HepG2 (cell line): Measurements from ENCODE around the gene ATP8B4. TPM values are rescaled to one million over a fixed set of nuclear protein-coding genes. Genes with fewer than 3 reads are reported as not detected.

Source experiments
- E2F1 ChIP-seq: sonication (generic); formaldehyde crosslinking; IDR thresholded peaks from 2 replicates; pipeline ENCODE4 v1.5.0; 2020; ENCODE audit warnings: missing genetic modification reagents
- polyA plus RNA-seq, 8 experiments: library from polyadenylated mRNA; depleted of rRNA in 3 of 8; stranded (reverse) in 7 of 8; unstranded in 1 of 8; fragments of >200 nt; fragmentation: Illumina TruSeq in 4 of 8; extraction: Trizol in 4 of 8; gene quantifications; 2 replicates each; pipeline versions ENCODE4 v1.2.1 to v1.2.3, GENCODE V29; 2011 to 2016; ENCODE audit warnings: low read depth in 4 of 8, missing spikeins in 1 of 8, mixed read lengths in 1 of 8; ENCODE audit not compliant: insufficient read depth in 1 of 8
- total RNA-seq, 5 experiments: library from RNA; depleted of rRNA; stranded (reverse); fragments of >200 nt; fragmentation: Illumina TruSeq; extraction: Trizol; gene quantifications; 2 replicates each; pipeline ENCODE4 v1.2.3, GENCODE V29; 2016; ENCODE audit warnings: low read depth in 1 of 5
- TF ChIP-seq, protein P1 (sequence below), 2 experiments: fragments of 450-650 bp in 1 of 2; sonication (generic) in 1 of 2; formaldehyde crosslinking in 1 of 2; IDR thresholded peaks; 2 replicates each; pipeline versions ENCODE4 v1.6.1 to v1.8.0; 2016 to 2022; ENCODE audit warnings: antibody characterized with exemption in 1 of 2, mild to moderate bottlenecking in 1 of 2, missing genetic modification reagents in 1 of 2
- TF ChIP-seq, protein P2 (sequence below): IDR thresholded peaks from 2 replicates; pipeline ENCODE4 v1.6.1; 2016; ENCODE audit warnings: missing compliant biosample characterization, missing genetic modification reagents, borderline replicate concordance

The ATP8B4 gene
- total and polyA plus RNA-seq, 2 of the 13 experiments (the other 11 are each of a cell fraction or from before 2014, with no cell fraction given): 0.24 to 0.69 TPM

DNA sequence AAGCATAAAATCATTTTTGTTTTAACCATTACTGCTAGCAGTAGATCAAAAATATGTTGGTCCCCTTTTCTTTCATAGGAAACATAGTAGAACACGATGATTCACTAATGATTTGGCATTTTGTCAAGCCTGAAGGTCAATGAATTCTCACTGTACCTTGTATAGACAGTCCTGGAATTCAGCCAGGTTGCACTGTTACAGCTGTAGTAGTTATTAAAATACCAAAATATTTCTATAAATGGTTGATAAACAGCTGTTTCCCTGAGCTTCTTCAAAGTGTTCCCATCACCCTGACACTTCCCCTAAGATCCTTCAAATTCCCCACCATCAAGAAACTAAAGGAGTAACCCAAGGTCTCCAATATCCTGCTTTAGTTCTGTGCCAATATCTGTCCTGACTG is 200.9 kb downstream of the ATP8B4 start (continued):
- TF ChIP-seq, protein P1, sequence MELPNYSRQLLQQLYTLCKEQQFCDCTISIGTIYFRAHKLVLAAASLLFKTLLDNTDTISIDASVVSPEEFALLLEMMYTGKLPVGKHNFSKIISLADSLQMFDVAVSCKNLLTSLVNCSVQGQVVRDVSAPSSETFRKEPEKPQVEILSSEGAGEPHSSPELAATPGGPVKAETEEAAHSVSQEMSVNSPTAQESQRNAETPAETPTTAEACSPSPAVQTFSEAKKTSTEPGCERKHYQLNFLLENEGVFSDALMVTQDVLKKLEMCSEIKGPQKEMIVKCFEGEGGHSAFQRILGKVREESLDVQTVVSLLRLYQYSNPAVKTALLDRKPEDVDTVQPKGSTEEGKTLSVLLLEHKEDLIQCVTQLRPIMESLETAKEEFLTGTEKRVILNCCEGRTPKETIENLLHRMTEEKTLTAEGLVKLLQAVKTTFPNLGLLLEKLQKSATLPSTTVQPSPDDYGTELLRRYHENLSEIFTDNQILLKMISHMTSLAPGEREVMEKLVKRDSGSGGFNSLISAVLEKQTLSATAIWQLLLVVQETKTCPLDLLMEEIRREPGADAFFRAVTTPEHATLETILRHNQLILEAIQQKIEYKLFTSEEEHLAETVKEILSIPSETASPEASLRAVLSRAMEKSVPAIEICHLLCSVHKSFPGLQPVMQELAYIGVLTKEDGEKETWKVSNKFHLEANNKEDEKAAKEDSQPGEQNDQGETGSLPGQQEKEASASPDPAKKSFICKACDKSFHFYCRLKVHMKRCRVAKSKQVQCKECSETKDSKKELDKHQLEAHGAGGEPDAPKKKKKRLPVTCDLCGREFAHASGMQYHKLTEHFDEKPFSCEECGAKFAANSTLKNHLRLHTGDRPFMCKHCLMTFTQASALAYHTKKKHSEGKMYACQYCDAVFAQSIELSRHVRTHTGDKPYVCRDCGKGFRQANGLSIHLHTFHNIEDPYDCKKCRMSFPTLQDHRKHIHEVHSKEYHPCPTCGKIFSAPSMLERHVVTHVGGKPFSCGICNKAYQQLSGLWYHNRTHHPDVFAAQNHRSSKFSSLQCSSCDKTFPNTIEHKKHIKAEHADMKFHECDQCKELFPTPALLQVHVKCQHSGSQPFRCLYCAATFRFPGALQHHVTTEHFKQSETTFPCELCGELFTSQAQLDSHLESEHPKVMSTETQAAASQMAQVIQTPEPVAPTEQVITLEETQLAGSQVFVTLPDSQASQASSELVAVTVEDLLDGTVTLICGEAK (IDR thresholded peaks at IDR 0.05): no peak
- TF ChIP-seq, protein P1 (CRISPR knock-in tag; IDR thresholded peaks at IDR 0.05): no peak
- TF ChIP-seq, protein P2, sequence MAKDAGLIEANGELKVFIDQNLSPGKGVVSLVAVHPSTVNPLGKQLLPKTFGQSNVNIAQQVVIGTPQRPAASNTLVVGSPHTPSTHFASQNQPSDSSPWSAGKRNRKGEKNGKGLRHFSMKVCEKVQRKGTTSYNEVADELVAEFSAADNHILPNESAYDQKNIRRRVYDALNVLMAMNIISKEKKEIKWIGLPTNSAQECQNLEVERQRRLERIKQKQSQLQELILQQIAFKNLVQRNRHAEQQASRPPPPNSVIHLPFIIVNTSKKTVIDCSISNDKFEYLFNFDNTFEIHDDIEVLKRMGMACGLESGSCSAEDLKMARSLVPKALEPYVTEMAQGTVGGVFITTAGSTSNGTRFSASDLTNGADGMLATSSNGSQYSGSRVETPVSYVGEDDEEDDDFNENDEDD: no peak
- TF ChIP-seq E2F1 (CRISPR knock-in tag): no peak
